Panc1 (cell line): ENCODE data around the gene MAP7D3.

ENCODE experiments used
- POLR2AphosphoS5 ChIP-seq: IDR thresholded peaks from 2 replicates; pipeline ENCODE4 v1.6.1; 2012; ENCODE audit warnings: mild to moderate bottlenecking, low read depth, low read length, moderate library complexity
- SIN3A ChIP-seq: IDR thresholded peaks from 2 replicates; pipeline ENCODE4 v1.6.1; 2012; ENCODE audit warnings: low read depth, mild to moderate bottlenecking, low read length, moderate library complexity, borderline replicate concordance; ENCODE audit not compliant: insufficient read depth
- TCF7L2 ChIP-seq: IDR thresholded peaks from 2 replicates; pipeline ENCODE4 v1.6.1; 2011; ENCODE audit warnings: mild to moderate bottlenecking, low read depth, low read length, inconsistent platforms
- TF ChIP-seq, protein P1 (sequence below): fragments of 450-650 bp; IDR thresholded peaks from 2 replicates; pipeline ENCODE4 v1.5.1; 2017; ENCODE audit warnings: mild to moderate bottlenecking
- TF ChIP-seq, protein P2 (sequence below), 2 experiments: IDR thresholded peaks; 2 replicates each; pipeline ENCODE4 v1.6.1; 2011 to 2012; ENCODE audit warnings: low read depth in 2 of 2, control low read depth in 1 of 2, low read length in 1 of 2, mild to moderate bottlenecking in 1 of 2, moderate library complexity in 1 of 2; ENCODE audit not compliant: insufficient read depth in 1 of 2

- TF ChIP-seq, protein P1, sequence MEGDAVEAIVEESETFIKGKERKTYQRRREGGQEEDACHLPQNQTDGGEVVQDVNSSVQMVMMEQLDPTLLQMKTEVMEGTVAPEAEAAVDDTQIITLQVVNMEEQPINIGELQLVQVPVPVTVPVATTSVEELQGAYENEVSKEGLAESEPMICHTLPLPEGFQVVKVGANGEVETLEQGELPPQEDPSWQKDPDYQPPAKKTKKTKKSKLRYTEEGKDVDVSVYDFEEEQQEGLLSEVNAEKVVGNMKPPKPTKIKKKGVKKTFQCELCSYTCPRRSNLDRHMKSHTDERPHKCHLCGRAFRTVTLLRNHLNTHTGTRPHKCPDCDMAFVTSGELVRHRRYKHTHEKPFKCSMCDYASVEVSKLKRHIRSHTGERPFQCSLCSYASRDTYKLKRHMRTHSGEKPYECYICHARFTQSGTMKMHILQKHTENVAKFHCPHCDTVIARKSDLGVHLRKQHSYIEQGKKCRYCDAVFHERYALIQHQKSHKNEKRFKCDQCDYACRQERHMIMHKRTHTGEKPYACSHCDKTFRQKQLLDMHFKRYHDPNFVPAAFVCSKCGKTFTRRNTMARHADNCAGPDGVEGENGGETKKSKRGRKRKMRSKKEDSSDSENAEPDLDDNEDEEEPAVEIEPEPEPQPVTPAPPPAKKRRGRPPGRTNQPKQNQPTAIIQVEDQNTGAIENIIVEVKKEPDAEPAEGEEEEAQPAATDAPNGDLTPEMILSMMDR: no peak
- TF ChIP-seq SIN3A: no peak
- TF ChIP-seq POLR2AphosphoS5: no peak
- TF ChIP-seq, protein P2, sequence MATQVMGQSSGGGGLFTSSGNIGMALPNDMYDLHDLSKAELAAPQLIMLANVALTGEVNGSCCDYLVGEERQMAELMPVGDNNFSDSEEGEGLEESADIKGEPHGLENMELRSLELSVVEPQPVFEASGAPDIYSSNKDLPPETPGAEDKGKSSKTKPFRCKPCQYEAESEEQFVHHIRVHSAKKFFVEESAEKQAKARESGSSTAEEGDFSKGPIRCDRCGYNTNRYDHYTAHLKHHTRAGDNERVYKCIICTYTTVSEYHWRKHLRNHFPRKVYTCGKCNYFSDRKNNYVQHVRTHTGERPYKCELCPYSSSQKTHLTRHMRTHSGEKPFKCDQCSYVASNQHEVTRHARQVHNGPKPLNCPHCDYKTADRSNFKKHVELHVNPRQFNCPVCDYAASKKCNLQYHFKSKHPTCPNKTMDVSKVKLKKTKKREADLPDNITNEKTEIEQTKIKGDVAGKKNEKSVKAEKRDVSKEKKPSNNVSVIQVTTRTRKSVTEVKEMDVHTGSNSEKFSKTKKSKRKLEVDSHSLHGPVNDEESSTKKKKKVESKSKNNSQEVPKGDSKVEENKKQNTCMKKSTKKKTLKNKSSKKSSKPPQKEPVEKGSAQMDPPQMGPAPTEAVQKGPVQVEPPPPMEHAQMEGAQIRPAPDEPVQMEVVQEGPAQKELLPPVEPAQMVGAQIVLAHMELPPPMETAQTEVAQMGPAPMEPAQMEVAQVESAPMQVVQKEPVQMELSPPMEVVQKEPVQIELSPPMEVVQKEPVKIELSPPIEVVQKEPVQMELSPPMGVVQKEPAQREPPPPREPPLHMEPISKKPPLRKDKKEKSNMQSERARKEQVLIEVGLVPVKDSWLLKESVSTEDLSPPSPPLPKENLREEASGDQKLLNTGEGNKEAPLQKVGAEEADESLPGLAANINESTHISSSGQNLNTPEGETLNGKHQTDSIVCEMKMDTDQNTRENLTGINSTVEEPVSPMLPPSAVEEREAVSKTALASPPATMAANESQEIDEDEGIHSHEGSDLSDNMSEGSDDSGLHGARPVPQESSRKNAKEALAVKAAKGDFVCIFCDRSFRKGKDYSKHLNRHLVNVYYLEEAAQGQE (IDR thresholded peaks at IDR 0.05; ENCODE audit: insufficient read depth in 1 of 2, low read depth in 2 of 2, low read length in 1 of 2): no peak
- TF ChIP-seq TCF7L2: no peak
Measured at GRCh38 chrX:136266828-136267227, 15.6 kb upstream of the MAP7D3 start.
